HG02885 (cell line): ENCODE data around the gene SYNGR3.
A peak's percentile ranks its signal among the peaks of the same experiment; 100 is the strongest.
"Not testable (repeated sequence)": the region's sequence is repeated elsewhere in the genome, so short reads cannot be mapped to it uniquely, and the experiment has no call there.

Experiments
- ATAC-seq: cut with Tn5 transposase; IDR thresholded peaks from one replicate; pipeline ENCODE4 v1.9.1; 2021; ENCODE audit warnings: mild to moderate bottlenecking; ENCODE audit not compliant: unreplicated experiment, poor library complexity

Gene SYNGR3

GRCh38 chr16:2004795-2005517 lies 15.2 kb downstream of the SYNGR3 start:
- no peak for ATAC-seq

GRCh38 chr16:2005646-2006045 lies 15.9 kb downstream of the SYNGR3 start:
- ATAC-seq: no peak

DNA sequence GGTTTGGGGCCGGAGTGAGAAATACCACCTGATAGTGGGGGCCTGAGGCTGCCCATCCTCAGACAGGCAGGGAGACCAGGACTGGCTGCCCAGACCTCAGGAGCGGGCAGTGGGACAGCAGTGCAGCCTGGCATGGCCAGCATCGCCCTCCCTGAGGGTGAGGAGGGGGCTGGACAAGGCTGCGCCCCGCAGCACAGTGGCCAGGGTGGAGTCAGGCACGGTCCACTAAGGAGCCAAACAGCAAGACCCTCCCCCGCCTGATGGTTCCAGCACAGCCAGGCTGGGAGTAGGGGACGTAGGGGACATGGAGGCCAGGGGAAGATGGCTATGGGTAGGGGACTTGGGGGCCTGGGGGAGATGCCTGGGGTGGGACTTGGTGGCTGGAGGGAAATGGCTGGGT lies 16.5 kb downstream of the SYNGR3 start:
- no peak for ATAC-seq

DNA sequence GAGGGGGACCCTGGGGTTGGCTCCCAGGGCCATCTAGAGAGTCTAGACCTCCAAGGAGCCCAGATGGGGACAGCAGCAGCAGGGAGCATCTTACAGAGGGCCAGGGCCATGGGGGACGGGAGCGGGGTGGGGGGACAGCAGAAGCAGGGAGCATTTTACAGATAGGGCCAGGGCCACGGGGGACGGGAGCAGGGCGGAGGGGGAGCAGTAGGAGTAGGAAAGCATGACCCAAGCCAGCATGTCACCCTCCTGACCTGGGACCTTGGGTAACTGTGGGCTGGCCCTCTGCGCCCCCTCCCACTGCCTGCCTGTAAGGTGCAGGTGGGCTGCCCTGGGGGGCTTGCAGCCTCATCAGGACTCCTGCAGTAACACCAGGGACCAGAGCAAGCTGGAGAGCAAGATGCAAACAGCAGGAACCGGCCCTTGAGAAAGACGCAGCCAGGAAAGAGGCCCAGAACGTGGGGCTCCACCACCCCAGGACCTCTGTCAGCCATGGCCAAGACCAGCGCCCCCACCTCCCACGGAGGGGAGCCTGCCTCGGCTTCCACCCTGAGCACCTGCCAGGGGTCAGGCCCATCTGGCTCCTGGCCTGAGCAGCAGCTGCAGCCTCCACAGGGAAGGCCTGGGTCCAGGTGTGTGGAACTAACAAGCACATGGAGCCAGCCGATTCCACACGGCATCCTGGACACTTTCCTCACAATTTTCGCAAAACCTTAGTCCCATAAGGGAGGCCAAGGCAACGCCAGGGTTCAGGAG lies 17.5 kb downstream of the SYNGR3 start:
- no peak for ATAC-seq

DNA sequence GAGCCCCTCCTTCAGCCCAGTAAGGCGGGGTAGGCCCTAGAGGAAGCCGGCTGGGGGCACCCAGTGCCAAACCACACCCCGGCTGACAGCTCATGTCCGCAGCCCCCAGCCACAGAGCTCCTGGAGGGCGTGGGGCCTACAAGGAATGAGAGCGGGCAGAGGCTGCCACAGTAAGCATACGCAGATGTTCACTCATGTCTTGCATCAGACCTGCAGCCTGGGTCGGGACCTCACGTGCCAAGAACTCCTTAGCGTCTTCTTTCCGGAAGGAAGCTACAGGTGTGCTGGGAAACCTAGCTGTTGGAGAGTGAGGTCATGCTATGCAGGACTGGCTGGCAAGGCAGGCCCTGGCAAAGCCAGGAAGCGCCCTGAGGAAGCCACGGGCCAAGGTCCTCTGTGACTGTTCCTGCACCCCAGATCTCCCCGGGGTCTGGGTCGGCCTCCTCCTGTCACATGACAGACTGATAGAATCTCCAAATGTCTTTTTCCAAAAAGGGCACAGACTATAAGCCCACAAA lies 18.3 kb downstream of the SYNGR3 start:
- no peak for ATAC-seq

DNA sequence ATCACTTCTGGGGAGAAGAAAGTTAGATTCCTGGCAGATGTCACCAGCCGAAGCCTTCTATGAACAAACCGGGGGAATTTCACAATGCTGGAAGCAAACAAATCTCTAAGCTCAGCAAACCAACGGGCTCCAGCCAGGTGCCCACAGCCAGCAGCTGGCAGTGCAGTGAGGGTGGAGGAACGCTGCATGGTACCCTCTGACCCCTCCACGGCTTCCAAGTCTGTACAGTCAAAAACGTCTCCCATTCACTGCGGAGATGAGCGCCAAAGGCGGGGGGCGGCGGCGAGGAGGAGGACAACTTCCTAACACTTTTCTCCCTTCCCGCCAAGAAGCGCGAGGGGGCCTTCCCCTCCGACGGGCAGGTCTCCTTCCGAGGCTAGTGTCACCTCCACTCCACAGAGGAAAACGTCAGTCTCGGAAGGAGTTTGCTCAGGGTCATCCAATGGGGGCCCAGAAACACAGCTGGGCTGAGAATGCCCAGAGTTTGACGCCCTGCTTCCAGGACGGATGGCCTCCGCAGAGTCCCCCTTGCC lies 18.9 kb downstream of the SYNGR3 start:
- ATAC-seq: peak; percentile 3

- peak; percentile 40 for ATAC-seq
Observed at GRCh38 chr16:2009164-2009711, 19.5 kb downstream of the SYNGR3 start.

DNA sequence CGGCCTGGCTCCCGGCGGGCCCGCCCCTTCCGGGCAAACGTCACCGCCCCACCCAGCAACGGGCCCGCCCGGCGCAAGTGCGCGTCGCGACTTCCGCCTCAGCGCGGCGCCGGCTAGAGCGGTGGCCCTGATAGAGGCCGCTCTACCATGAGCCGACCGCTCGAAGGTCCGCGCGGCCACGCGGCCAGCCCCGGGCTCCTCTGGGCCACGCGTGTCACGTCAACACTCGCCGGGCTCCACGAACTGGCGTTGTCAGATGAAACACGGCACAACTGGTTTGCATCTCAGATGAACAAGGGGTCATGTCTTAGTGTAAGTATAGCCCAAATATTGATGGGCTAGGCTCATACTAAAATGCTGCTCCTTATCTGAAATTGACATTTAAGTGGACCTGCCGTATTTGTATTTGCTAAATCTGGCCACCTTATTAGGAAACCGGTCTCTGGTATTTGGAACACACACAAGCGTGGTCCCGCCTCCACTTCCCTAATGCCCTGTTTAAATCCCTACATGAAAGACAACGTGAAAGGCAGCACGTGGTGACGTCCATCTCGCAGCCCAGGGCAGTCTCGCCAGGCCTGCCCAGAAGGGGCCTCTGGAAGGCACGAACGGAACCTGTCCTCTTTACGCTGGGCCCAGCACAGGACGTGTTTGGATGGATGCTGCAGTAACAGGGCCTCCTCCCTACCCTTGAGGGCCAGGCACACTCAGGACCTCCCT lies 20.2 kb downstream of the SYNGR3 start, which contains the start of gene ZNF598:
Gene ZNF598 (minus strand): TSS at position 31 of the 720 bp plus-strand sequence.
- ATAC-seq: peak; percentile 91

GRCh38 chr16:2011726-2012125 lies 22.0 kb downstream of the SYNGR3 start:
- not testable (repeated sequence) for ATAC-seq

DNA sequence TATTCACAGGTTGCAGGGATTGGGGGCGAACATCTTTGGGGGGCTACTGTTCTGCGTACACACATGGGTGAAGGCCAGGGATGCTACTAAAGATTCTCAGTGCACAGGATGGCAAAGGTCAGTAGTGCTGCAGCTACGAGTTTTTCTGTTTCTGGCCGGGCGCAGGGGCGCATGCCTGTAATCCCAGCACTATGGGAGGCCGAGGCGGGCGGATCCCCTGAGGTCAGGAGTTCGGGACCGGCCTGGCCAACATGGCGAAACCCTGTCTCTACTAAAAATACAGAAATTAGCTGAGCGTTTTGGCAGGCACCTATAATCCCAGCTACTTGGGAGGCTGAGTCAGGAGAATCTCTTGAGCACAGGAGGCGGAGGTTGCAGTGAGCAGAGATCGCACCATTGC lies 23.8 kb downstream of the SYNGR3 start:
- no peak for ATAC-seq

- ATAC-seq: no peak
Observed at GRCh38 chr16:2015117-2015946, 25.6 kb downstream of the SYNGR3 start.

DNA sequence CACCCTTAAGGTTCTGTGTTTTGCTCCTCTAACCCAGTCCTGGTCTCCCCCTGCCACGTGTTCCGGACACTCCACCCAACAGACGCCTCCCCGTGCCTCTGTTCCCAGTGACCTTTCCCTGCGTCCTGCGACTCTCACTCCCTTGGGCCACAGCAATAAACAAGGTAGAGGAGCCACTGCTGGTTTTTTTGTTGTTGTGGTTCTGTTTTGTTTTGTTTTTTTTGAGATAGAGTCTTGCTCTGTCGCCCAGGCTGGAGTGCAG lies 26.1 kb downstream of the SYNGR3 start:
- ATAC-seq: no peak

DNA sequence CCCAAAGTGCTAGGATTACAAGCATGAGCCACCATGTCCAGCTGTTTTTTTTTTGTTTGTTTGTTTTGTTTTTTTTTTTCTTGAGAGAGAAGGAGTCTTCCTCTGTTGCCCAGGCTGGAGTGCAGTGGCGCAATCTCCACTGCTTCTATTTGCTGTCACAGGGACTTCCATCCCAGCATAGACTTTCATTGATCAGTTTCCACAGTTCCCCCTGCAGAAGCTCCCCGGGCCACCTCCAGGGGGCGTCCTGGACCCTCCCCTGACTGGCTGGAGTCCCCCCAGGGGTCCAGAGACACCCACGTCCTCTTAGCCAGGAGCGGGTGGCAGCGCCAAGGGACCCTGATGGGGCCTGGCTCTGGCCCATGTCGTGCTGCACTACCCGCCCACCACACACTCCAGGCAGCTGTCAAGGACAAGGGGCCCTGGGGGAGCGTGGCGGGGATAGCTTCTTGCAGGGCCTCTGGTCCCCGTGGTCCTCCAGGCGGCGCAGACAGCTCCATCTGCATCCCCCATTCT lies 26.7 kb downstream of the SYNGR3 start:
- ATAC-seq: no peak

DNA sequence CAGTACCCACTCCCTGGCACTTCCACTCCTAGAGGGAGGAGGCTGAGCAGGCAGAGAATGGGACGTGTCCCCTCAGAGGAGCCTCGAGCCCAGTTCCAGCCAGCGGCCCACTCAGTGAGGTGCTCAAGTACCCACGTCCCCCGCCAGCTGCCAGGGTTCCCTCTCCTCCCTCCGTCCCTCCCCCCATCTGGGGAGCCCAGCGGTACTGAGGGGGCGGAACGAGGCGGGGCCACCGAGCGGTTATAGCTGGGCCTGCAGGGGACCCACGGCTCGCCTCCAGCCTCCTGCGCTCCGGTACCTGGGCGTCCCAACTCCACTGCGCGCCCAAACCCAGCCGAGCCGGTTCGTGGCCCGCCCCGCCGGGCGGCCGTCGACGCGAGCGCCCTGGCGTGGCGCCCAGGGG lies 29.7 kb downstream of the SYNGR3 start, which contains the start of gene NPW:
Gene NPW (plus strand): TSS at position 268 of the 403 bp plus-strand sequence.
- no peak for ATAC-seq

GRCh38 chr16:2019921-2020831 lies 30.4 kb downstream of the SYNGR3 start:
- no peak for ATAC-seq

DNA sequence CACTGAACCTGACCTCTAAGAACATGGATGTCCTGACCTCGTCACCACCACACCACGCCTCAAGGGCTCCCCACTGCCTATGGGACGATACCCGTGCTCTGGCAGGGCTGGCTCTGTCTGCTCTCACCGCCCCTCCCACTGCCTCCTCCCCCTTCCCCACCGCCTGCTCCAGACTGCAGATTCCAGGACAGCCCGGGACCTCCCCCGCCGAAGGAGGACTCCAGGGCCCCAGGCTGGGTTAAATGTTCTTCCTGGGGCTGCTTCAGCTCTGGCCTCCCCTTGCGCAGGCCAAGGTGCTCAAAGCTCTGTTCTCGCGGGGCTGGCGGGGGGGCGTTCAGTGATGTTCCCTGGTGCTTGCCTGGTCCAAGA lies 32.9 kb downstream of the SYNGR3 start:
- no peak for ATAC-seq

- peak; percentile 84 for ATAC-seq
Observed at GRCh38 chr16:2023092-2024031, 33.6 kb downstream of the SYNGR3 start.
